PFSK-1 (cell line): ENCODE data around the gene GFI1B.

Experiments
- FOXP2 ChIP-seq: optimal IDR thresholded peaks from 2 replicates; pipeline ENCODE3; 2011; ENCODE audit warnings: borderline replicate concordance, control low read depth, inconsistent platforms; ENCODE audit not compliant: insufficient read depth; ENCODE audit errors: extremely low read length, extremely low read depth
- POLR2AphosphoS5 ChIP-seq: IDR thresholded peaks from 2 replicates; pipeline ENCODE4 v1.6.1; 2012; ENCODE audit warnings: low read depth, mild to moderate bottlenecking, control low read depth, low read length, moderate library complexity
- SIN3A ChIP-seq: IDR thresholded peaks from 2 replicates; pipeline ENCODE4 v1.6.1; 2012; ENCODE audit warnings: mild to moderate bottlenecking, low read length, moderate library complexity, borderline replicate concordance; ENCODE audit not compliant: insufficient read depth
- TAF1 ChIP-seq: IDR thresholded peaks from 2 replicates; pipeline ENCODE4 v1.6.1; 2012; ENCODE audit warnings: low read length, control low read depth, borderline replicate concordance; ENCODE audit not compliant: insufficient read depth
- TF ChIP-seq, protein P1 (sequence below), 2 experiments: IDR thresholded peaks; 2 replicates each; pipeline versions ENCODE4 v1.6.1 to v1.8.0; 2011 to 2012; ENCODE audit warnings: low read depth in 2 of 2, low read length in 2 of 2, control low read depth in 1 of 2, inconsistent platforms in 1 of 2, mild to moderate bottlenecking in 1 of 2, moderate library complexity in 1 of 2; ENCODE audit not compliant: insufficient read depth in 1 of 2

Gene GFI1B

DNA sequence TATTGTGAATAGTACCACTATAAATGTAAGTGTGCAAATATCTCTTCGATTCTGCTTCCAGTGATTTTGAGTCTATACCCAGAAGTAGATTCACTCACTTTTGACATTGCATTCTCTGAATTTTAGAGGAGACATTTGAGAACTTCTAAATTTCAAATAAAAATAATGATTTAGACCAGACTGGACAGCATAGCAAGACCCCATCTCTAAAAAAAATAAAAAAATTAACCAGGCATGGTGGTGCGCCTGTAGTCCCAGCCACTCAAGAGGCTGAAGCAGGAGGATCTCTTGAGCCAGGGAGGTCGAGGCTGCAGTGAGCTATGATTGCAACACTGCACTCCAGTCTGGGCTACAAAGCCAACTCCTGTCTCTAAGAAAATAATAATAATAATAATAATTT, 1.9 kb upstream of the GFI1B start:
- TF ChIP-seq SIN3A, result no peak
- TF ChIP-seq TAF1, result no peak
- TF ChIP-seq FOXP2, result no peak
- no peak for TF ChIP-seq POLR2AphosphoS5
- TF ChIP-seq, protein P1, sequence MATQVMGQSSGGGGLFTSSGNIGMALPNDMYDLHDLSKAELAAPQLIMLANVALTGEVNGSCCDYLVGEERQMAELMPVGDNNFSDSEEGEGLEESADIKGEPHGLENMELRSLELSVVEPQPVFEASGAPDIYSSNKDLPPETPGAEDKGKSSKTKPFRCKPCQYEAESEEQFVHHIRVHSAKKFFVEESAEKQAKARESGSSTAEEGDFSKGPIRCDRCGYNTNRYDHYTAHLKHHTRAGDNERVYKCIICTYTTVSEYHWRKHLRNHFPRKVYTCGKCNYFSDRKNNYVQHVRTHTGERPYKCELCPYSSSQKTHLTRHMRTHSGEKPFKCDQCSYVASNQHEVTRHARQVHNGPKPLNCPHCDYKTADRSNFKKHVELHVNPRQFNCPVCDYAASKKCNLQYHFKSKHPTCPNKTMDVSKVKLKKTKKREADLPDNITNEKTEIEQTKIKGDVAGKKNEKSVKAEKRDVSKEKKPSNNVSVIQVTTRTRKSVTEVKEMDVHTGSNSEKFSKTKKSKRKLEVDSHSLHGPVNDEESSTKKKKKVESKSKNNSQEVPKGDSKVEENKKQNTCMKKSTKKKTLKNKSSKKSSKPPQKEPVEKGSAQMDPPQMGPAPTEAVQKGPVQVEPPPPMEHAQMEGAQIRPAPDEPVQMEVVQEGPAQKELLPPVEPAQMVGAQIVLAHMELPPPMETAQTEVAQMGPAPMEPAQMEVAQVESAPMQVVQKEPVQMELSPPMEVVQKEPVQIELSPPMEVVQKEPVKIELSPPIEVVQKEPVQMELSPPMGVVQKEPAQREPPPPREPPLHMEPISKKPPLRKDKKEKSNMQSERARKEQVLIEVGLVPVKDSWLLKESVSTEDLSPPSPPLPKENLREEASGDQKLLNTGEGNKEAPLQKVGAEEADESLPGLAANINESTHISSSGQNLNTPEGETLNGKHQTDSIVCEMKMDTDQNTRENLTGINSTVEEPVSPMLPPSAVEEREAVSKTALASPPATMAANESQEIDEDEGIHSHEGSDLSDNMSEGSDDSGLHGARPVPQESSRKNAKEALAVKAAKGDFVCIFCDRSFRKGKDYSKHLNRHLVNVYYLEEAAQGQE (IDR thresholded peaks at IDR 0.05; ENCODE audit: insufficient read depth in 1 of 2, low read depth in 2 of 2, low read length in 2 of 2), result no peak

- TF ChIP-seq FOXP2 (no peak), SIN3A (no peak), POLR2AphosphoS5 (no peak), TAF1 (no peak)
- TF ChIP-seq, protein P1 (IDR thresholded peaks at IDR 0.05; ENCODE audit: insufficient read depth in 1 of 2, low read depth in 2 of 2, low read length in 2 of 2), result no peak
Measured at GRCh38 chr9:132978112-132978450, 413 bp upstream of the GFI1B start.

DNA sequence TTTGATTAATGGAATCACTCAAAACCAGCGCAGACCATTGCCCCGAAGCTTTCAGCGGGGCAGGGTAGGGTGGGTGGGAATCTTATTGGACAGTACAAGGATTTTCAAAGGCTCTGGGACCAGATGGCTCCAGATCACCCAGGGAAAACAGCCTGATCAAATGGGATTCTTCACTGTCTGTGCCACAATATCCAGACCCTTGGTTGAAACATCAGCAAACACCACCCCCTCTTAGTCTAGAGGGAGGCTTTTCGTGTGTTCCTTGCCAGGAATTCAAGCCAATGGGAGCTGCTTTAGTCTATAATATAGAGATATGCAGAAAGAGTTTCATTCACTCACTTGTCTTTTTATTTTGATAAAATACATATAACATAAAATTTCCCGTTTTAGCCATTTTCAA, 1.7 kb downstream of the GFI1B start:
- TF ChIP-seq, protein P1 (IDR thresholded peaks at IDR 0.05; ENCODE audit: insufficient read depth in 1 of 2, low read depth in 2 of 2, low read length in 2 of 2), result no peak
- TF ChIP-seq SIN3A, result no peak
- no peak for TF ChIP-seq TAF1
- no peak for TF ChIP-seq POLR2AphosphoS5
- no peak for TF ChIP-seq FOXP2

GRCh38 chr9:132982458-132982857, 4.0 kb downstream of the GFI1B start:
- TF ChIP-seq POLR2AphosphoS5 (no peak), TAF1 (no peak), FOXP2 (no peak), SIN3A (no peak)
- TF ChIP-seq, protein P1 (IDR thresholded peaks at IDR 0.05; ENCODE audit: insufficient read depth in 1 of 2, low read depth in 2 of 2, low read length in 2 of 2), result no peak

DNA sequence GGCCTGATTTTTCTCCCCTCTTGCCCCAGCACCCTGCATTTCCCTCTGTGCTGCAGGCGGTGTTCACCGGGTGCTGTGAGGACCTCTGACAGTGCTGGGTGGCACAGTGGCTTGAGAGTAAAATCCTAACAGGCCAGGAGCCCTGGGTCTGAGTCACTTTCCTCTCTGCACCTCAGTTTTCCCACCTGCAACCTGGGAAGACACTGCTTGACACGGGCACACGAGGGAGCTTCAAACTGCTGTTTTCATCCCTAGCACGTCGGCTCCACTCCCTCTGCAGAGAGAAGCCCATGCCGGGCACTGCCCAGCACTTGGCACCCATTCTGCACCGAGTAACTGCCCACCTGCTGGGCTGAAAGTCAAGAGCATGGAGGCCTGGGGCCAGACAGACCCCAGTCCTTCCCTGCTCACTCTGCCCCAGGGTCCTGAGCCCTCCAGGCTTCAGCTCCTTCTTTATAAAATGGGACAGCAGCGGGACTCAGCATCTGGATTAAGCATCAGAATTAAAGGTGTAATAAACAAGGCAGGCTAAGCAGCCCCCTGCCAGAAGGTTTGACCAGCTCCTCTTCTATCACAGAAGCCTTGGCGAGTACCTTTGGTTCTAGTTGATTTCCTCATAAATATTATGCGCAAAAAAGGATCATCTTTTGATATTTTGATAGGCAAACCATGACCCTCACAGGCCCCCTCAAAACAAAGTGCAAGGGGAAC, 5.2 kb downstream of the GFI1B start:
- TF ChIP-seq SIN3A (no peak), TAF1 (no peak), POLR2AphosphoS5 (no peak), FOXP2 (no peak)
- TF ChIP-seq, protein P1 (IDR thresholded peaks at IDR 0.05; ENCODE audit: insufficient read depth in 1 of 2, low read depth in 2 of 2, low read length in 2 of 2), result no peak
